Activated T-cell treated with anti-CD3 and anti-CD28 coated beads for 1 hour (primary cell): ENCODE data around the gene NR1H3.
A peak's percentile ranks its signal among the peaks of the same experiment; 100 is the strongest.
"Not testable (repeated sequence)": the region's sequence is repeated elsewhere in the genome, so short reads cannot be mapped to it uniquely, and the experiment has no call there.

Source experiments
- DNase-seq: peaks from one replicate; pipeline ENCODE4 v3.0.0-alpha.2; 2020; ENCODE audit warnings: low read depth

NR1H3 gene

GRCh38 chr11:47257517-47258316 is at the start of gene NR1H3:
TSS of gene NR1H3 (plus strand) at chr11:47257996. CDS start at chr11:47259217, 1,221 bp downstream.
- no peak for DNase-seq

DNA sequence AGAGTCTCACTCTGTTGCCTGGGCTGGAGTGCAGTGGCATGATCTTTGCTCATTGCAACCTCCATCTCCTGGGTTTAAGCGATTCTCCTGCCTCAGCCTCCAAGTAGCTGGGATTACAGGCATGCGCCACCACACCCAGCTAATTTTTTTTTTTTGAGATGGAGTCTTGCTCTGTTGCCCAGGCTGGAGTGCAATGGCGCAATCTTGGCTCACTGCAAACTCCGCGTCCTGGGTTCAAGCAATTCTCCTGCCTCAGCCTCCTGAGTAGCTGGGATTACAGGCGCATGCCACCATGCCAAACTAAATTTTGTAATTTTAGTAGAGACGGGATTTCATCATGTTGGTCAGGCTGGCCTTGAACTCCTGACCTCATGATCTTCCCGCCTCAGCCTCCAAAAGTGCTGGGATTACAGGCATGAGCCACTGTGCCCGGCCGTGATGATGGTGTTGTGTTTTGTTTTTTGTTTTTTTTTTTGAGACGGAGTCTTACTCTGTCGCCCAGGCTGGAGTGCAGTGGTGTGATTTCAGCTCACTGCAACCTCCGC is 49.7 kb upstream of the NR1H3 start:
- not testable (repeated sequence) for DNase-seq

- no peak for DNase-seq
Observed at GRCh38 chr11:47208628-47209027, 49.2 kb upstream of the NR1H3 start.

DNA sequence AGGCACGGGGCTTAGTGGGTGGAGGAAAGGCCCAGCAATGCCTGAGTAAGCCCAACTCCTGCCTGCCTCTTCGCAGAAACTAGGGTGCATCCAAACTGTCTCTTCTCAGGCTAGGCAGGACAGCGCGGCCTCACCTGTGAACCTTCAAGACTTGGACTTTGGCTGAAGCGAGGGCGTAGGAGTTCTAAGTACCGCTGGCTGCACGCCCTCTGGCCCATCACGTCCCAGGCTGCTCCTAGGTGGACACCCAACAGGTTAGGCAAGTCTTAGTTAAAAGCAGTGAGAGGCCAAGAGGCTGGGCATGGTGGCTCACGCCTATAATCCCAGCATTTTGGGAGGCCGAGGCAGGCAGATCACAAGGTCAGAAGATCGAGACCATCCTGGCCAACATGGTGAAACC is 44.9 kb upstream of the NR1H3 start:
- no peak for DNase-seq

DNA sequence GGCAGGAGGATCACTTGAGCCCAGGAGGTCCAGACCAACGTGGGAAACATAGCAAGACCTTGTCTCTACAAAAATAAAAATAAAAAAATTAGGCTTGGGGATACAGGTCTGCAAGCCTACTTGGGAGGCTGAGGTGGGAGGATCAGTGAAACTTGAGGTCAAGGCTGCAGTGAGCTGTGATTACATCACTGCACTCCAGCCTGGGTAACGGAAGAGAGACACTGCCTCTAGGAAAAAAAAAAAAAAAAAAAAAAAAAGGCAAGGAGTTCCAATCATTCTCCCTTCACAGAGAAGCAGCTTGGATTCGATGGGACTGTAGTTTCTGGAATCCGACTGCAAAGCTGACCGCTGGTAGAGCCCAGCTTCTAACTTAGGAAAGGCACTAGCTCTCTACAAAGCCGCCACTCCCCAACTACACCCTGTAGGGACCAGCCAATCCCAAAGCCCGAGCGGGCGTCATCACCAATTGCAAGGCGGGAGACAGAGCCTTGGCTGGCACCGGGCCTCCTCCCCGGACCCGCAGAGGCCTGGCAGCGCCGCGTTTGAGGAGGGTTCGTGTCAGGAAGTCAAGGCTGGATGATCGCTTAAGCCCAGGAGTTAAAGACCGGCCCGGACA is 43.7 kb upstream of the NR1H3 start:
- DNase-seq, result peak; percentile 74

- no peak for DNase-seq
Observed at GRCh38 chr11:47215366-47215910, 42.4 kb upstream of the NR1H3 start.

- peak; percentile 33 for DNase-seq
Observed at GRCh38 chr11:47216121-47216798, 41.5 kb upstream of the NR1H3 start.

GRCh38 chr11:47220401-47220821 is 37.4 kb upstream of the NR1H3 start:
- DNase-seq, result no peak

DNA sequence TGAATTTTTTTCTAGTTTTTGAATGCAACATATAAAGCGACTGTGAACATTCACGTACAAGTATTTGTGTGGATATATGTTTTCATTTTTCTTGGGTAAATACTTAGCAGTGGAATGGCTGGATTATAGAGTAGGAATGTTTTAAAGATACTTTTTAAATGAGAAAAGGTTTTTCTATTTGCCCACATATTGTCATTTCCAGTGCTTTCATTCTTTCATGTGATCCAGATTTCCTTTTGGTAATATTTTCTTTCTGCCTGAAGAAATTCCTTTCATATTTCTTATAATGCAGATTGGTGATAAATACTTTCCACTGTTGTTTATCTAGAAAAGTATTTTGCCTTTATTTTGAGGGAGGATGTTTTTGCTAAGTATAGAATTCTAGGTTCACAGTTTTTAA is 35.1 kb upstream of the NR1H3 start:
- DNase-seq, result no peak

DNA sequence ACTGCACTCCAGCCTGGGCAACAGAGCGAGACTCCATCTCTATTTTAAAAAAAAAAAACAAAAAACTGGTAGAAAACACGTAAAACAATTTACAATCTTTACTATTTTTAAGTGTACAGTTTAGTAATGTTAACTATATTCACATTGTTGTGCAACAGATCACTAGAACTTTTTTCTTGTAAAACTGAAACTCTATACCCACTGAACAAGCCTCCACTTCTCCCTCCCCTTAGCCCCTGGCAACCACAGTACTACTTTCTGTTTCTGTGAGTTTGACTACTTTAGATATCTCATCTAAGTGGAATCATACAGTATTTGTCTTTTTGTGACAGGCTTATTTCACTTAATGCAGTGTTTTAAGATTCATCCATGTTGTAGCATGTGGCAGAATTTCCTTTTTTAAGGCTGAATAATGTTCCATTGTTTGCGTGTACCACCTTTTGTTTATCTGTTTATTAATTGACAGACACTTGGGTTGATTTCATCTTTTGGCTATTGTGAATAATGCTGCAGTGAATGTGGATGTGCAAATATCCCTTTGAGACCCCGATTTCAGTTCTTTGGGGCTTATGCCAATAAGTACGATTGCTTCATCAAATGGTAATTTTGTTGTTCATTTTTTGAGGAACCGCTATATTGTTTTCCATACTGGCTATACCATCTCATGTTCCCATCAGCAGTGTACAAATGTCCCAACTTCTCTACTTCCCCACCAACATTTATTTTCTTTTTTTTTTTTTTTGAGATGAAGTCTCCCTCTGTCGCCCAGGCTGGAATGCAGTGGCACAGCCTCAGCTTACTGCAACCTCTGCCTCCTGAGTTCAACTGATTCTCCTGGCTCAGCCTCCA is 32.0 kb upstream of the NR1H3 start:
- no peak for DNase-seq

DNA sequence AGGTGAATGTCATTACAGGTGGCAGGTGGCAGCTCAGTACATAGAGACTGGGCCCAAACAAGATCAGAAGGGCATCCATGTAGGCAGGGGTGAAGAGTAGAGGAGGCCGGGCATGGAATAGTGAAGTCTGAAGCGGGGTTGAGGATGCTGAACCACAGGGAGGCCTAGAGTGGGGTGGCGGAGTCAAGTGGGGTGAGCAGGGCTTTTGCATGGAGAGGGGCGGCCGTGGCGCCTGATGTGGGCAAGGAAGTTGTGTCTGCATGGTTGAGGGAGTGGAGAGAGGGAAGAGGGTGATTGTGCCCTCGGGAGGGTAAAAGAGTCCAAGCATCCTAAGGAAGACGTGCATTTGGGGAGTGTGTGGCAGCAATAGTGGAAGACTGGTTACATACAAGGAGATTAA is 28.6 kb upstream of the NR1H3 start:
- no peak for DNase-seq

DNA sequence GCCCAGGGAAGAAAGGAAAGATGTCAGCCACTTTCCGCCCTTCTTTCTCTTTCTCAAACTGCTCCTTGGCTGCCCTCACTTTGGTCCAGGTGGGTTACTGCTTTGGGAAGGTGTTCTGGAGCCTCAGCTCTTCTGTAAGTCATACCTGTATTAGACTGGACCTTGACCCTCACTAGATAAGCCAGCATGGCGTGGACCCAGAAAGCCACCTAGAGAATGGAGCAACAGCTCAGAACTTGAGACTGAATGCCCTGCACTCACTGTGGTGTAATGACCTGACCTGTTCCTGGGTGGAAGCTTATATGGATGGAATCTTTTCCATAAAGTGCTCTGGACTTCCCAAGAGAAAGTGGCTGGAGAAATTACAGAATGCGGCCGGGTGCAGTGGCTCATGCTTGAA is 24.7 kb upstream of the NR1H3 start:
- DNase-seq, result no peak

GRCh38 chr11:47233989-47234668 is 23.7 kb upstream of the NR1H3 start:
- no peak for DNase-seq

- DNase-seq, result peak; percentile 37
Observed at GRCh38 chr11:47234669-47235100, 23.1 kb upstream of the NR1H3 start.

- no peak for DNase-seq
Observed at GRCh38 chr11:47235163-47235562, 22.6 kb upstream of the NR1H3 start.

- DNase-seq, result no peak
Observed at GRCh38 chr11:47236482-47236881, 21.3 kb upstream of the NR1H3 start.

DNA sequence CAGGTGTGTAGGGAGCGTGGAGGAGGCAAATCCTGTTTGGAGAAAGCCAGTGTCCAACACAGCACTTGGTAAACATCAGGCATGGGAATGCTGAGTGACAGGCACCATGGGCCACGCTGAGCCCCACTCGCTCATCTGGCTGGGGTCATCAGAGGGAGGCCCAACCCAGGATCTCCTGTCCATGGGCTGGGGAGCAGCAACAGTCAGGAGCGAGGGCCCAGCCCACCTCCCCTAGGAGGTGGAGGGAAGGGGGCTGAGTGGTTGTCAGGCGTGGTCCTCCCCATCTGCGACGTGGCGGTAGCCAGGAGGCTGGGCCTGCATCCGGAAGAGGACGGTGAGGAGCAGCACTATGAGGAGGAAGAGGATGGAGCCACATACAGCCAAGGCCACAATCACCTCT is 17.9 kb upstream of the NR1H3 start:
- no peak for DNase-seq

GRCh38 chr11:47241841-47242301 is 15.9 kb upstream of the NR1H3 start:
- no peak for DNase-seq

DNA sequence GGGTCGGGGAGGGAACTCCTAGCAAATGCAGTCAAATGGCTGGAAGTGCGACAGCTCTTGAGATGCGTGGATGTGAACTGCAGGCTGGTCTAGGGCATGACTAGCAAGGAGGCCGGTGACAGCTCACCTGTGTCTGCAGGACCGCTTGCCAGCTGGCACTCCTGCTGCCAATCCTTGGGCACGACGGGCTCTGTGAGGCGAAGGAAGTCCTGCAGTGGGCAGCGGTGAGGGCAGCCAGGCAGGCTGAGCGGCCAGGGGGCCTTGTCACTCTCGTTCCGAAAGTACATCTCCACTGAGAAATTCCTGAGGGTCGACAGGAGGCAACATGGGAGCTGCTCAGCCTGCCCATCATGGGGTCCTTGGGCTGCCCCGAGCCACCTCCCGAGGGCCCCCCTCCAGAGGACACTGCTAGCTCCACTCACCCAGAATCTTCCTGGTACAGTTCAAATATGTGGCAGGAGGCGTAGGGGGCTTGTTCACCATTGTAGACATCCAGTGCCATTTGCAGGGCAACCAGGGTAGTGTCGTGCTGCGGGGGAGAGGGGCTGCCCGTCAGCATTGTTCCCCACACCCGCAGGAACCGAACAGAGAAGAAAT is 15.1 kb upstream of the NR1H3 start:
- no peak for DNase-seq

GRCh38 chr11:47243454-47243853 is 14.3 kb upstream of the NR1H3 start:
- DNase-seq, result no peak
